HCT116 (cell line): Measurements from ENCODE around the gene P2RY4.
"Not testable (repeated sequence)": the region's sequence is repeated elsewhere in the genome, so short reads cannot be mapped to it uniquely, and the experiment has no call there.

Source experiments
- CEBPB ChIP-seq: IDR thresholded peaks from 2 replicates; pipeline ENCODE4 v1.6.1; 2012; ENCODE audit warnings: low read depth
- EZH2 ChIP-seq: fragments of 200-600 bp; sonication (generic); IDR thresholded peaks from 2 replicates; pipeline ENCODE4 v1.6.1; 2017; ENCODE audit warnings: antibody characterized with exemption, mixed run types
- EZH2phosphoT487 ChIP-seq: fragments of 200-600 bp; IDR thresholded peaks from 2 replicates; pipeline ENCODE4 v1.6.1; 2018; ENCODE audit warnings: antibody characterized with exemption, borderline replicate concordance
- POLR2A ChIP-seq: IDR thresholded peaks from 2 replicates; pipeline ENCODE4 v1.7.0; 2011; ENCODE audit warnings: borderline replicate concordance; ENCODE audit not compliant: insufficient read depth, insufficient read length; ENCODE audit errors: extremely low read depth
- POLR2AphosphoS5 ChIP-seq: IDR thresholded peaks from 2 replicates; pipeline ENCODE4 v1.6.1; 2011; ENCODE audit warnings: mild to moderate bottlenecking, low read depth, low read length, moderate library complexity
- SIN3A ChIP-seq: IDR thresholded peaks from 2 replicates; pipeline ENCODE4 v1.6.1; 2012; ENCODE audit warnings: low read depth
- TF ChIP-seq, protein P1 (sequence below), 3 experiments: fragments of 200-600 bp in 1 of 3; sonication (generic) in 1 of 3; IDR thresholded peaks in 2 of 3; conservative IDR thresholded peaks in 1 of 3; 2 replicates each; pipeline ENCODE4 v1.5.1; 2012 to 2017; ENCODE audit warnings: low read depth in 2 of 3, low read length in 2 of 3, antibody characterized with exemption in 1 of 3, borderline replicate concordance in 1 of 3, control low read depth in 1 of 3, mild to moderate bottlenecking in 1 of 3, mixed read lengths in 1 of 3, mixed run types in 1 of 3, moderate library complexity in 1 of 3; ENCODE audit not compliant: insufficient read depth in 1 of 3
- TF ChIP-seq, protein P2 (sequence below): IDR thresholded peaks from 2 replicates; pipeline ENCODE4 v1.6.1; 2012; ENCODE audit warnings: low read depth
- TF ChIP-seq, protein P3 (sequence below): IDR thresholded peaks from 2 replicates; pipeline ENCODE4 v1.6.1; 2012

DNA sequence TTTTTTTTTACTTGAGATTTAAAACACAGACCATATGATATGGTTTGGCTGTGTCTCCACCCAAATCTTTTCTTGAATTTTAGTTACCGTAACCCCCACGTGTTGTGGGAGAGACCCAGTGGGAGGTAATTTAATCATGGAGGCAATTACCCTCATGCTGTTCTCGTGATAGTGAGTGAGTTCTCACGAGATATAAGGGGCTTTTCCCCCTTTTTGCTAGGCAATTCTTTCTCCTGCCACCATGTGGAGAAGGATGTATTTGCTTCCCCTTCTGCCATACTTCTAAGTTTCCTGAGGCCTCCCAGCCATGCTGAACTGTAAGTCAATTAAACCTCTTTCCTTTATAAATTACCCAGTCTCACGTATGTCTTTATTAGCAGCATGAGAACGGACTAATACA lies 50.4 kb downstream of the P2RY4 start:
- TF ChIP-seq, protein P1, sequence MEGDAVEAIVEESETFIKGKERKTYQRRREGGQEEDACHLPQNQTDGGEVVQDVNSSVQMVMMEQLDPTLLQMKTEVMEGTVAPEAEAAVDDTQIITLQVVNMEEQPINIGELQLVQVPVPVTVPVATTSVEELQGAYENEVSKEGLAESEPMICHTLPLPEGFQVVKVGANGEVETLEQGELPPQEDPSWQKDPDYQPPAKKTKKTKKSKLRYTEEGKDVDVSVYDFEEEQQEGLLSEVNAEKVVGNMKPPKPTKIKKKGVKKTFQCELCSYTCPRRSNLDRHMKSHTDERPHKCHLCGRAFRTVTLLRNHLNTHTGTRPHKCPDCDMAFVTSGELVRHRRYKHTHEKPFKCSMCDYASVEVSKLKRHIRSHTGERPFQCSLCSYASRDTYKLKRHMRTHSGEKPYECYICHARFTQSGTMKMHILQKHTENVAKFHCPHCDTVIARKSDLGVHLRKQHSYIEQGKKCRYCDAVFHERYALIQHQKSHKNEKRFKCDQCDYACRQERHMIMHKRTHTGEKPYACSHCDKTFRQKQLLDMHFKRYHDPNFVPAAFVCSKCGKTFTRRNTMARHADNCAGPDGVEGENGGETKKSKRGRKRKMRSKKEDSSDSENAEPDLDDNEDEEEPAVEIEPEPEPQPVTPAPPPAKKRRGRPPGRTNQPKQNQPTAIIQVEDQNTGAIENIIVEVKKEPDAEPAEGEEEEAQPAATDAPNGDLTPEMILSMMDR (IDR thresholded peaks at IDR 0.05 in 2 of 3, conservative IDR thresholded peaks at IDR 0.05 in 1 of 3; ENCODE audit: borderline replicate concordance in 1 of 3, insufficient read depth in 1 of 3, low read depth in 2 of 3, low read length in 2 of 3): not testable (repeated sequence)
- TF ChIP-seq POLR2A, CEBPB, EZH2phosphoT487, SIN3A, EZH2, POLR2AphosphoS5: not testable (repeated sequence)
- TF ChIP-seq, protein P2, sequence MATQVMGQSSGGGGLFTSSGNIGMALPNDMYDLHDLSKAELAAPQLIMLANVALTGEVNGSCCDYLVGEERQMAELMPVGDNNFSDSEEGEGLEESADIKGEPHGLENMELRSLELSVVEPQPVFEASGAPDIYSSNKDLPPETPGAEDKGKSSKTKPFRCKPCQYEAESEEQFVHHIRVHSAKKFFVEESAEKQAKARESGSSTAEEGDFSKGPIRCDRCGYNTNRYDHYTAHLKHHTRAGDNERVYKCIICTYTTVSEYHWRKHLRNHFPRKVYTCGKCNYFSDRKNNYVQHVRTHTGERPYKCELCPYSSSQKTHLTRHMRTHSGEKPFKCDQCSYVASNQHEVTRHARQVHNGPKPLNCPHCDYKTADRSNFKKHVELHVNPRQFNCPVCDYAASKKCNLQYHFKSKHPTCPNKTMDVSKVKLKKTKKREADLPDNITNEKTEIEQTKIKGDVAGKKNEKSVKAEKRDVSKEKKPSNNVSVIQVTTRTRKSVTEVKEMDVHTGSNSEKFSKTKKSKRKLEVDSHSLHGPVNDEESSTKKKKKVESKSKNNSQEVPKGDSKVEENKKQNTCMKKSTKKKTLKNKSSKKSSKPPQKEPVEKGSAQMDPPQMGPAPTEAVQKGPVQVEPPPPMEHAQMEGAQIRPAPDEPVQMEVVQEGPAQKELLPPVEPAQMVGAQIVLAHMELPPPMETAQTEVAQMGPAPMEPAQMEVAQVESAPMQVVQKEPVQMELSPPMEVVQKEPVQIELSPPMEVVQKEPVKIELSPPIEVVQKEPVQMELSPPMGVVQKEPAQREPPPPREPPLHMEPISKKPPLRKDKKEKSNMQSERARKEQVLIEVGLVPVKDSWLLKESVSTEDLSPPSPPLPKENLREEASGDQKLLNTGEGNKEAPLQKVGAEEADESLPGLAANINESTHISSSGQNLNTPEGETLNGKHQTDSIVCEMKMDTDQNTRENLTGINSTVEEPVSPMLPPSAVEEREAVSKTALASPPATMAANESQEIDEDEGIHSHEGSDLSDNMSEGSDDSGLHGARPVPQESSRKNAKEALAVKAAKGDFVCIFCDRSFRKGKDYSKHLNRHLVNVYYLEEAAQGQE: not testable (repeated sequence)
- TF ChIP-seq, protein P3, sequence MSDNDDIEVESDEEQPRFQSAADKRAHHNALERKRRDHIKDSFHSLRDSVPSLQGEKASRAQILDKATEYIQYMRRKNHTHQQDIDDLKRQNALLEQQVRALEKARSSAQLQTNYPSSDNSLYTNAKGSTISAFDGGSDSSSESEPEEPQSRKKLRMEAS: not testable (repeated sequence)
